ENCODE measurements around the gene DHH.

DNA sequence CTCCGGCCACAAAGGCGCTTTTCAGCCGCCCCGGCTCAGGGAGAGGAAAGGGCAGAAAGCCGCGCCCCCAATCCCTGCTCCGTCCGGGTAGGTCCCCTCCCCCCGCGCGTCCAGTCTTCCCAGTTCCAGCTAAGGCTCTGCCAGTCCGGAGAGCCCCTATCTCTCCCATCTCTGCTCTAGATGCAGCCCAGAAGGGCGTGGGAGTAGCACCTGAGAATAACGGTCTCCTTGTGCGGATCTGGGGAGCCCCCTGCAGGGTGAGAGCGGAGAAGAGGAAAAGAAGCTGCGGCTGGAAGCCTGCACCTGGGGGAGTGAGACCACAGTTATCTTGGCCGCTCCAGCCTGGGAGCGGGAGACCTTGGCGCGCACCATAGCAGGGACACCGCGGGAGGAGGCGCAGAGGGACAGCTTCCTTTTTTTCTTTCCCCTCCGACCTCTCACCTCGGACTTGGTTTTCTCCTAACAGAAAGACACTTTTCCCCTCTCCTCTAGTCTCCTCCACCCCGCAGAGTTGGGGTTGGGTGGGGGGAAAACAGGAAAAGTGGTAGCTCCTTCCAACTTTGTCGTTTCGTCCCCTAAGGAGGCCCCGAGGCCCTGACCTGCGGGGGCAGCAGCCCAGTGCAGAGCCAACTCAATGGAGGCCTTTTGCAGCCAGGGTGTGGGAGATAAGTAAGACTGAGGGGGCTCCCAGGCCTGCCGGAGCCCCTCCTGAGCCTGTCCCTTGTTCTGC is 2.4 kb downstream of the DHH start:
- TF ChIP-seq, protein P1, sequence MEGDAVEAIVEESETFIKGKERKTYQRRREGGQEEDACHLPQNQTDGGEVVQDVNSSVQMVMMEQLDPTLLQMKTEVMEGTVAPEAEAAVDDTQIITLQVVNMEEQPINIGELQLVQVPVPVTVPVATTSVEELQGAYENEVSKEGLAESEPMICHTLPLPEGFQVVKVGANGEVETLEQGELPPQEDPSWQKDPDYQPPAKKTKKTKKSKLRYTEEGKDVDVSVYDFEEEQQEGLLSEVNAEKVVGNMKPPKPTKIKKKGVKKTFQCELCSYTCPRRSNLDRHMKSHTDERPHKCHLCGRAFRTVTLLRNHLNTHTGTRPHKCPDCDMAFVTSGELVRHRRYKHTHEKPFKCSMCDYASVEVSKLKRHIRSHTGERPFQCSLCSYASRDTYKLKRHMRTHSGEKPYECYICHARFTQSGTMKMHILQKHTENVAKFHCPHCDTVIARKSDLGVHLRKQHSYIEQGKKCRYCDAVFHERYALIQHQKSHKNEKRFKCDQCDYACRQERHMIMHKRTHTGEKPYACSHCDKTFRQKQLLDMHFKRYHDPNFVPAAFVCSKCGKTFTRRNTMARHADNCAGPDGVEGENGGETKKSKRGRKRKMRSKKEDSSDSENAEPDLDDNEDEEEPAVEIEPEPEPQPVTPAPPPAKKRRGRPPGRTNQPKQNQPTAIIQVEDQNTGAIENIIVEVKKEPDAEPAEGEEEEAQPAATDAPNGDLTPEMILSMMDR (IDR thresholded peaks at IDR 0.05), result peak in 3 of 6 experiments; percentile 3 to 23 (median 22)
- TF ChIP-seq POLR2A (IDR thresholded peaks at IDR 0.05), result no peak
